22Rv1 (cell line): ENCODE results near the gene TMEM17.

Experiments
- CTCF ChIP-seq: fragments of 450-650 bp; IDR thresholded peaks from 2 replicates; pipeline ENCODE4 v1.5.1; 2017; ENCODE audit warnings: mild to moderate bottlenecking
- ZFX ChIP-seq: fragments of 450-650 bp; IDR thresholded peaks from 2 replicates; pipeline ENCODE4 v1.6.1; 2017; ENCODE audit warnings: antibody characterized with exemption, borderline replicate concordance

- TF ChIP-seq CTCF (no peak), ZFX (no peak)
Observed at GRCh38 chr2:62524293-62524941, 18.4 kb upstream of the TMEM17 start.
